Ishikawa (cell line): Measurements from ENCODE around the gene CCL19.

ENCODE experiments used
- CEBPB ChIP-seq: IDR thresholded peaks from 2 replicates; pipeline ENCODE4 v1.6.1; 2012
- CREB1 ChIP-seq: IDR thresholded peaks from 2 replicates; pipeline ENCODE4 v1.6.1; 2012; ENCODE audit warnings: low read depth
- EGR1 ChIP-seq: IDR thresholded peaks from 2 replicates; pipeline ENCODE4 v1.6.1; 2012
- EP300 ChIP-seq: IDR thresholded peaks from 2 replicates; pipeline ENCODE4 v1.6.1; 2012; ENCODE audit warnings: borderline replicate concordance
- FOXM1 ChIP-seq: IDR thresholded peaks from 2 replicates; pipeline ENCODE4 v1.6.1; 2012; ENCODE audit warnings: low read depth, borderline replicate concordance
- MAX ChIP-seq: IDR thresholded peaks from 2 replicates; pipeline ENCODE4 v1.6.1; 2012
- NFIC ChIP-seq: IDR thresholded peaks from 2 replicates; pipeline ENCODE4 v1.6.1; 2012
- RAD21 ChIP-seq: IDR thresholded peaks from 2 replicates; pipeline ENCODE4 v1.6.1; 2012; ENCODE audit warnings: low read depth
- REST ChIP-seq: IDR thresholded peaks from 2 replicates; pipeline ENCODE4 v1.6.1; 2012; ENCODE audit warnings: low read depth, mild to moderate bottlenecking
- TAF1 ChIP-seq: IDR thresholded peaks from 2 replicates; pipeline ENCODE4 v1.6.1; 2012; ENCODE audit warnings: low read depth, mild to moderate bottlenecking
- TCF12 ChIP-seq: IDR thresholded peaks from 2 replicates; pipeline ENCODE4 v1.6.1; 2012; ENCODE audit warnings: low read depth
- TEAD4 ChIP-seq: IDR thresholded peaks from 2 replicates; pipeline ENCODE4 v1.6.1; 2012
- USF1 ChIP-seq: IDR thresholded peaks from 2 replicates; pipeline ENCODE4 v1.6.1; 2012
- YY1 ChIP-seq: IDR thresholded peaks from 2 replicates; pipeline ENCODE4 v1.6.1; 2012; ENCODE audit warnings: low read depth
- ZBTB7A ChIP-seq: IDR thresholded peaks from 2 replicates; pipeline ENCODE4 v1.6.1; 2012; ENCODE audit warnings: low read depth

Gene CCL19

GRCh38 chr9:34658461-34658860 is 32.6 kb downstream of the CCL19 start:
- TF ChIP-seq YY1: no peak
- TF ChIP-seq CREB1: no peak
- TF ChIP-seq REST: no peak
- no peak for TF ChIP-seq RAD21
- TF ChIP-seq CEBPB: no peak
- TF ChIP-seq NFIC: no peak

GRCh38 chr9:34656992-34657391 is 34.1 kb downstream of the CCL19 start:
- TF ChIP-seq USF1 (no peak), FOXM1 (no peak), NFIC (no peak), RAD21 (no peak), TCF12 (no peak), REST (no peak), CEBPB (no peak), TEAD4 (no peak), CREB1 (no peak), MAX (no peak), YY1 (no peak), EP300 (no peak), TAF1 (no peak), ZBTB7A (no peak), EGR1 (no peak)

- no peak for TF ChIP-seq MAX
- TF ChIP-seq EP300: no peak
These were observed 35.7 kb downstream of the CCL19 start for GRCh38 chr9:34655394-34655793.

GRCh38 chr9:34654323-34655051 is 36.6 kb downstream of the CCL19 start:
- TF ChIP-seq REST (no peak), FOXM1 (no peak), YY1 (no peak), CREB1 (no peak), NFIC (no peak), TEAD4 (no peak), ZBTB7A (no peak)

GRCh38 chr9:34653151-34654072 is 37.7 kb downstream of the CCL19 start:
- TF ChIP-seq NFIC: no peak
